ELF-1 (cell line): ENCODE results near the gene RSPO4.
A peak's percentile ranks its signal among the peaks of the same experiment; 100 is the strongest.
"Not testable (repeated sequence)": the region's sequence is repeated elsewhere in the genome, so short reads cannot be mapped to it uniquely, and the experiment has no call there.

Experiments used
- DNase-seq: peaks from one replicate; pipeline ENCODE4 v3.0.0-alpha.2; 2016; ENCODE audit warnings: low read depth, low spot score

RSPO4 gene

GRCh38 chr20:1003920-1004697 is 2.0 kb upstream of the RSPO4 start:
- no peak for DNase-seq

- DNase-seq = peak; percentile 43
Observed at GRCh38 chr20:1002682-1003561, 811 bp upstream of the RSPO4 start.

GRCh38 chr20:1001116-1001515 is 995 bp downstream of the RSPO4 start:
- DNase-seq = no peak

GRCh38 chr20:998231-998830 is 3.8 kb downstream of the RSPO4 start:
- DNase-seq = no peak

GRCh38 chr20:997486-997885 is 4.6 kb downstream of the RSPO4 start:
- DNase-seq = no peak

GRCh38 chr20:997016-997415 is 5.1 kb downstream of the RSPO4 start:
- DNase-seq = no peak

GRCh38 chr20:995170-995569 is 6.9 kb downstream of the RSPO4 start:
- DNase-seq = no peak

GRCh38 chr20:992801-993535 is 9.1 kb downstream of the RSPO4 start:
- no peak for DNase-seq

GRCh38 chr20:991850-992249 is 10.3 kb downstream of the RSPO4 start:
- peak; percentile 44 for DNase-seq

GRCh38 chr20:990293-990959 is 11.7 kb downstream of the RSPO4 start:
- no peak for DNase-seq

GRCh38 chr20:988272-988671 is 13.8 kb downstream of the RSPO4 start:
- no peak for DNase-seq

- no peak for DNase-seq
Observed at GRCh38 chr20:987677-988076, 14.4 kb downstream of the RSPO4 start.

- peak; percentile 20 for DNase-seq
Observed at GRCh38 chr20:986733-987355, 15.3 kb downstream of the RSPO4 start.

- DNase-seq = not testable (repeated sequence)
Observed at GRCh38 chr20:984994-985393, 17.1 kb downstream of the RSPO4 start.

GRCh38 chr20:982754-983153 is 19.4 kb downstream of the RSPO4 start:
- DNase-seq = peak; percentile 26

GRCh38 chr20:977021-977420 is 25.1 kb downstream of the RSPO4 start:
- DNase-seq = no peak

GRCh38 chr20:976033-976432 is 26.1 kb downstream of the RSPO4 start:
- DNase-seq = no peak

GRCh38 chr20:973785-974194 is 28.3 kb downstream of the RSPO4 start:
- peak; percentile 73 for DNase-seq

- no peak for DNase-seq
Observed at GRCh38 chr20:972256-972655, 29.9 kb downstream of the RSPO4 start.

GRCh38 chr20:971346-971745 is 30.8 kb downstream of the RSPO4 start:
- DNase-seq = no peak

- no peak for DNase-seq
Observed at GRCh38 chr20:969868-970267, 32.2 kb downstream of the RSPO4 start.
